WI38 (cell line): Measurements from ENCODE around the gene EHD2.

Experiments
- H3K4me3 ChIP-seq: 2 replicates; pipeline ENCODE4 v1.5.1; 2011; ENCODE audit warnings: low read depth, mild to moderate bottlenecking, control low read depth, low read length
- TF ChIP-seq, protein P1 (sequence below): IDR thresholded peaks from 2 replicates; pipeline ENCODE4 v1.5.1; 2012; ENCODE audit warnings: low read depth, mild to moderate bottlenecking, control low read depth, low read length

EHD2 gene

DNA sequence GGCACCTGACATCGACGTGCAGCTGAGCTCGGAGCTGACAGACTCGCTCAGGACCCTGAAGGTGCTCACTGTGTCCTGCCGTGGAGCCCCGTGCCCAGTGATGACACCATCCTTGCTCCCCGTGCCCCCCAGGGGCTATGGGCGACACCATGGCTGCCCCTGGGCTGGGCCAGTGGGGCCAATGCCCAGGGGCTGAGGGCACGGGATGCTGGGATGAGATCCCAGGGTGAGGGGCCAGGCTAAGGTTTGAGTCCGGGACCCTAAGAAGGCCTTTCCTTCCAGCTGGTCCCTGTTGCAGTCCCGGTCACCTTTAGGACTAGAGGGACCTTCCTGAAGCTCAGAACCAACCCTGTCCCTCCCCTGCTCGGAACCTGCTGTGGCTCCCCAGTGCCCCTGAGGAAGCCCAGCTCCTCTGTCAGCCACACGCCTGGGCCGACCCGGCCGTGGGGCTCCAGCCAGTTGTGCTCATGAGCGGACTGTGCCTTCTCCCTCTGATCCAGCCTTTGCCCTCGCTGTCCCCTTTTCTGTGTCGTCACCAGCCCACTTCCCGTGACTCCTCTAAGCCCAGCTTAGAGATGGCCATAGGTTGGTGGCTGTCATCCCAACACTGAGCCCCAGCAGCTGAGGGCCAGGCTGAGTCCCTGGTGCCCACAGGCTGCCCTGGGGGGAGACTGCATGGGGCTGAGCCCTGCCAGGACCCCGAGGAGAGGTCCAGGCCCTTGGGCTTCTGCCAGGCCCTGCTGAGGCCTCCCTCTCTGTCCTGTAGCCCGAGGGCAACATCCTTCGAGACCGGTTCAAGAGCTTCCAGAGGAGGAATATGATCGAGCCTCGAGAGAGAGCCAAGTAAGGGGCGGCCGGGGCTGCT lies 42.8 kb downstream of the EHD2 start:
- TF ChIP-seq, protein P1, sequence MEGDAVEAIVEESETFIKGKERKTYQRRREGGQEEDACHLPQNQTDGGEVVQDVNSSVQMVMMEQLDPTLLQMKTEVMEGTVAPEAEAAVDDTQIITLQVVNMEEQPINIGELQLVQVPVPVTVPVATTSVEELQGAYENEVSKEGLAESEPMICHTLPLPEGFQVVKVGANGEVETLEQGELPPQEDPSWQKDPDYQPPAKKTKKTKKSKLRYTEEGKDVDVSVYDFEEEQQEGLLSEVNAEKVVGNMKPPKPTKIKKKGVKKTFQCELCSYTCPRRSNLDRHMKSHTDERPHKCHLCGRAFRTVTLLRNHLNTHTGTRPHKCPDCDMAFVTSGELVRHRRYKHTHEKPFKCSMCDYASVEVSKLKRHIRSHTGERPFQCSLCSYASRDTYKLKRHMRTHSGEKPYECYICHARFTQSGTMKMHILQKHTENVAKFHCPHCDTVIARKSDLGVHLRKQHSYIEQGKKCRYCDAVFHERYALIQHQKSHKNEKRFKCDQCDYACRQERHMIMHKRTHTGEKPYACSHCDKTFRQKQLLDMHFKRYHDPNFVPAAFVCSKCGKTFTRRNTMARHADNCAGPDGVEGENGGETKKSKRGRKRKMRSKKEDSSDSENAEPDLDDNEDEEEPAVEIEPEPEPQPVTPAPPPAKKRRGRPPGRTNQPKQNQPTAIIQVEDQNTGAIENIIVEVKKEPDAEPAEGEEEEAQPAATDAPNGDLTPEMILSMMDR: no peak
- H3K4me3 ChIP-seq: no peak overlapping the region

DNA sequence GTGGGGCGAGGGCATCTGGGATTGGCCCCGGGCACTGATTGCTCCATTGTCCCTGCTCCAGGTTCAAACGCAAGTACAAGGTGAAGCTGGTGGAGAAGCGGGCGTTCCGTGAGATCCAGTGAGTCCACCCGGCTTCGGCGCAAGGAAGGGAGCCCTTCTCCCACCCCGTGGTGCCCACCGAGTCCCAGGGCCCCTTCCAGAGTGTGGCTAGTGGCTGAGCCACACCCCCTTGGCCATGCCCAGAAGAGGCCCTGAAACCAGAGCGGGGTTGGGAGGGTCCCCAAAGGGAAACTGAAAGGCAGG lies 43.4 kb downstream of the EHD2 start:
- H3K4me3 ChIP-seq: no peak overlapping the region
- TF ChIP-seq, protein P1: no peak

- no peak overlapping the region for H3K4me3 ChIP-seq
- TF ChIP-seq, protein P1: no peak
These were observed 43.9 kb downstream of the EHD2 start for GRCh38 chr19:47756953-47757608.

GRCh38 chr19:47757617-47758442 lies 44.6 kb downstream of the EHD2 start:
- TF ChIP-seq, protein P1: no peak
- no peak overlapping the region for H3K4me3 ChIP-seq

GRCh38 chr19:47758443-47758804 lies 45.2 kb downstream of the EHD2 start:
- TF ChIP-seq, protein P1: no peak
- no peak overlapping the region for H3K4me3 ChIP-seq

- TF ChIP-seq, protein P1: no peak
- H3K4me3 ChIP-seq: no peak overlapping the region
These were observed 47.4 kb downstream of the EHD2 start for GRCh38 chr19:47760632-47760999.

GRCh38 chr19:47761566-47761965 lies 48.3 kb downstream of the EHD2 start:
- no peak overlapping the region for H3K4me3 ChIP-seq
- TF ChIP-seq, protein P1: no peak
